CD4-positive, alpha-beta T cell treated with Interferon gamma for 1 hour (primary cell): ENCODE data around the gene ISYNA1.
"Not testable (repeated sequence)": the region's sequence is repeated elsewhere in the genome, so short reads cannot be mapped to it uniquely, and the experiment has no call there.

Experiments
- DNase-seq: peaks from one replicate; pipeline ENCODE4 v3.0.0-alpha.2; 2020

ISYNA1 gene

GRCh38 chr19:18418029-18418482 lies 19.9 kb downstream of the ISYNA1 start:
- DNase-seq: no peak

GRCh38 chr19:18417250-18418028 lies 20.5 kb downstream of the ISYNA1 start:
- DNase-seq: peak; percentile 63

- peak; percentile 89 for DNase-seq
Observed at GRCh38 chr19:18416778-18417249, 21.1 kb downstream of the ISYNA1 start.

GRCh38 chr19:18415178-18415867 lies 22.6 kb downstream of the ISYNA1 start:
- peak; percentile 21 for DNase-seq

GRCh38 chr19:18414504-18415177 lies 23.3 kb downstream of the ISYNA1 start:
- DNase-seq: peak; percentile 28

GRCh38 chr19:18412610-18413239 lies 25.2 kb downstream of the ISYNA1 start:
- DNase-seq: no peak

GRCh38 chr19:18408053-18408476 lies 29.9 kb downstream of the ISYNA1 start:
- DNase-seq: peak; percentile 63

GRCh38 chr19:18406749-18407148 lies 31.2 kb downstream of the ISYNA1 start:
- DNase-seq: no peak

GRCh38 chr19:18405754-18406153 lies 32.2 kb downstream of the ISYNA1 start:
- DNase-seq: not testable (repeated sequence)

- DNase-seq: not testable (repeated sequence)
Observed at GRCh38 chr19:18402455-18403248, 35.3 kb downstream of the ISYNA1 start.

- DNase-seq: peak; percentile 78
Observed at GRCh38 chr19:18401580-18402112, 36.3 kb downstream of the ISYNA1 start.

GRCh38 chr19:18399008-18399407 lies 38.9 kb downstream of the ISYNA1 start:
- DNase-seq: no peak

- peak; percentile 81 for DNase-seq
Observed at GRCh38 chr19:18397242-18398202, 40.4 kb downstream of the ISYNA1 start, which contains the start of gene LRRC25. Gene LRRC25 (minus strand): TSS chr19:18397622. CDS start chr19:18396963, 659 bp downstream.

- DNase-seq: no peak
Observed at GRCh38 chr19:18396471-18397241, 41.3 kb downstream of the ISYNA1 start.

GRCh38 chr19:18393836-18394235 lies 44.1 kb downstream of the ISYNA1 start:
- DNase-seq: peak; percentile 31

- DNase-seq: no peak
Observed at GRCh38 chr19:18392926-18393325, 45.0 kb downstream of the ISYNA1 start.

- peak; percentile 72 for DNase-seq
Observed at GRCh38 chr19:18392417-18392816, 45.5 kb downstream of the ISYNA1 start.

- no peak for DNase-seq
Observed at GRCh38 chr19:18391509-18392075, 46.3 kb downstream of the ISYNA1 start.
